Tibial nerve (tissue), 4 donors: Measurements from ENCODE around the gene NEAT1.

Experiments
- CTCF ChIP-seq, 5 experiments: fragments of 200-600 bp in 3 of 5; fragments of 450-650 bp in 2 of 5; sonication (generic) in 3 of 5; IDR thresholded peaks; one replicate each; pipeline ENCODE4 v1.5.1; 2016 to 2019; ENCODE audit warnings: antibody characterized with exemption in 5 of 5, mild to moderate bottlenecking in 3 of 5, moderate library complexity in 2 of 5
- EP300 ChIP-seq, 2 donors: sonication (generic); formaldehyde crosslinking; IDR thresholded peaks; one replicate each; pipeline ENCODE4 v1.6.1; 2017; ENCODE audit warnings: antibody characterized with exemption in 2 of 2, mild to moderate bottlenecking in 1 of 2
- POLR2A ChIP-seq, 2 donors: fragments of 450-650 bp; IDR thresholded peaks; one replicate each; pipeline ENCODE4 v1.6.1; 2017; ENCODE audit warnings: antibody characterized with exemption in 2 of 2, mild to moderate bottlenecking in 2 of 2, moderate library complexity in 2 of 2

GRCh38 chr11:65471447-65471891, 48.9 kb downstream of the NEAT1 start:
- peak; percentile 48 to 70 (median 66) for TF ChIP-seq CTCF (IDR thresholded peaks at IDR 0.05)
- no peak for TF ChIP-seq POLR2A (IDR thresholded peaks at IDR 0.05)
- no peak for TF ChIP-seq EP300 (IDR thresholded peaks at IDR 0.05)
